Measurements from ENCODE around the gene HPS3. TPM values are rescaled to one million over a fixed set of nuclear protein-coding genes. Genes with fewer than 3 reads are reported as not detected.

The HPS3 gene
- polyA plus RNA-seq, 2 of the 4 experiments (the other 2 are of a cell fraction) = 28.4 to 48.0 TPM

DNA sequence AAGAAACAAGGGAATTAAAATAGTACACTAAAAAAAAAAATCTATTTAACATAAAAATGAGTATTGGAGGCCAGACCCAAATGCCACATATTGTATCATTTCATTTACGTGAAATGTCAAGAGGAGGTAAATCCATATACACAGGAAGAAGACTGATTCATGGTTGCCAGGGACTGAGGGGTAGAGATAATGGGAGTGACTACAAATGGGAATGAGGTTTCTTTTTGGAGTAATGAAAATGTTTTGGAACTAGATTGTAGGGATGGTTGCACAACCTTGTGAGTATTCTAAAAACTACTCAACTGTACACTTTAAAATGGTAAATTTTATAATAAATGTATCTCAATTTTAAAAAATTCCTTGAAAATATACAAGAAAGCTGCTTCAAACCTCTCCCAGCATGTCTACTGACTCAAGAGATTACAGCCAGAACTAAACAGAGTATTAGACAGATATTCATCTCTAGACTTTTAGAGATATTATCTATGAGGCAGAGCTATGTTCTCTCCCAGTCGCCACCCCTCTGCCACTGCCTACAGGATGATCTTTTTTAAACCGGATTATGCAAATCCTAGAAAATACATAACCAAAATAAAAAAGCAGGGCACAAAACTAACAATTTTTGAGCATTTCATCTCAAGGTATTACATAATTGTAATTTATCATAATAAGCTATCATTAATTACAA, 49.3 kb upstream of the HPS3 start:
- ATAC-seq (no peak), FAIRE-seq (no peak), DNase-seq (ENCODE audit: low read depth in 1 of 2, low spot score in 1 of 2) (no peak)
- ChIA-PET CTCF (no interaction called here), POLR2A (no interaction called here)
- Histone ChIP-seq H3K27ac (no peak overlapping the region), H3K4me2 (no peak overlapping the region), H3K9me3 (no peaks in the 10 kb centered on the region), H3K4me3 (no peak overlapping the region), H3K4me1 (peaks cover 15% of the 10 kb centered on the region)
- WGBS (ENCODE audit: missing lambda C conversion rate) = 89% methylated on average over 3 of the region's 3 CpGs
- TF ChIP-seq NPAS2 (CRISPR knock-in tag; IDR thresholded peaks at IDR 0.05; ENCODE audit: borderline replicate concordance) (no peak), KDM1A (IDR thresholded peaks at IDR 0.05; ENCODE audit: low read depth) (no peak), RAD21 (conservative IDR thresholded peaks at IDR 0.05 in 1 of 2, IDR thresholded peaks at IDR 0.05 in 1 of 2) (no peak), CHD2 (IDR thresholded peaks at IDR 0.05; ENCODE audit: low read length, partially characterized antibody) (no peak), EHF (CRISPR knock-in tag; IDR thresholded peaks at IDR 0.05) (no peak), RARB (CRISPR knock-in tag; IDR thresholded peaks at IDR 0.05) (no peak), NR3C1 (IDR thresholded peaks at IDR 0.05) (no peak), ZNF302 (CRISPR knock-in tag; IDR thresholded peaks at IDR 0.05) (no peak), JUNB (IDR thresholded peaks at IDR 0.05) (no peak), MAZ (IDR thresholded peaks at IDR 0.05; ENCODE audit: borderline replicate concordance, low read depth, low read length) (no peak), POLR2A (IDR thresholded peaks at IDR 0.05; ENCODE audit: low read length) (no peak), HOXB5 (CRISPR knock-in tag; IDR thresholded peaks at IDR 0.05) (no peak), EHMT2 (IDR thresholded peaks at IDR 0.05; ENCODE audit: low read depth) (no peak), PHF8 (IDR thresholded peaks at IDR 0.05; ENCODE audit: borderline replicate concordance, low read depth) (no peak), TFCP2L1 (CRISPR knock-in tag; IDR thresholded peaks at IDR 0.05) (no peak)
- TF ChIP-seq, protein P1, sequence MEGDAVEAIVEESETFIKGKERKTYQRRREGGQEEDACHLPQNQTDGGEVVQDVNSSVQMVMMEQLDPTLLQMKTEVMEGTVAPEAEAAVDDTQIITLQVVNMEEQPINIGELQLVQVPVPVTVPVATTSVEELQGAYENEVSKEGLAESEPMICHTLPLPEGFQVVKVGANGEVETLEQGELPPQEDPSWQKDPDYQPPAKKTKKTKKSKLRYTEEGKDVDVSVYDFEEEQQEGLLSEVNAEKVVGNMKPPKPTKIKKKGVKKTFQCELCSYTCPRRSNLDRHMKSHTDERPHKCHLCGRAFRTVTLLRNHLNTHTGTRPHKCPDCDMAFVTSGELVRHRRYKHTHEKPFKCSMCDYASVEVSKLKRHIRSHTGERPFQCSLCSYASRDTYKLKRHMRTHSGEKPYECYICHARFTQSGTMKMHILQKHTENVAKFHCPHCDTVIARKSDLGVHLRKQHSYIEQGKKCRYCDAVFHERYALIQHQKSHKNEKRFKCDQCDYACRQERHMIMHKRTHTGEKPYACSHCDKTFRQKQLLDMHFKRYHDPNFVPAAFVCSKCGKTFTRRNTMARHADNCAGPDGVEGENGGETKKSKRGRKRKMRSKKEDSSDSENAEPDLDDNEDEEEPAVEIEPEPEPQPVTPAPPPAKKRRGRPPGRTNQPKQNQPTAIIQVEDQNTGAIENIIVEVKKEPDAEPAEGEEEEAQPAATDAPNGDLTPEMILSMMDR (IDR thresholded peaks at IDR 0.05) = no peak
- TF ChIP-seq, protein P2, sequence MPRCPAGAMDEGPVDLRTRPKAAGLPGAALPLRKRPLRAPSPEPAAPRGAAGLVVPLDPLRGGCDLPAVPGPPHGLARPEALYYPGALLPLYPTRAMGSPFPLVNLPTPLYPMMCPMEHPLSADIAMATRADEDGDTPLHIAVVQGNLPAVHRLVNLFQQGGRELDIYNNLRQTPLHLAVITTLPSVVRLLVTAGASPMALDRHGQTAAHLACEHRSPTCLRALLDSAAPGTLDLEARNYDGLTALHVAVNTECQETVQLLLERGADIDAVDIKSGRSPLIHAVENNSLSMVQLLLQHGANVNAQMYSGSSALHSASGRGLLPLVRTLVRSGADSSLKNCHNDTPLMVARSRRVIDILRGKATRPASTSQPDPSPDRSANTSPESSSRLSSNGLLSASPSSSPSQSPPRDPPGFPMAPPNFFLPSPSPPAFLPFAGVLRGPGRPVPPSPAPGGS (IDR thresholded peaks at IDR 0.05) = no peak
- TF ChIP-seq, protein P3, sequence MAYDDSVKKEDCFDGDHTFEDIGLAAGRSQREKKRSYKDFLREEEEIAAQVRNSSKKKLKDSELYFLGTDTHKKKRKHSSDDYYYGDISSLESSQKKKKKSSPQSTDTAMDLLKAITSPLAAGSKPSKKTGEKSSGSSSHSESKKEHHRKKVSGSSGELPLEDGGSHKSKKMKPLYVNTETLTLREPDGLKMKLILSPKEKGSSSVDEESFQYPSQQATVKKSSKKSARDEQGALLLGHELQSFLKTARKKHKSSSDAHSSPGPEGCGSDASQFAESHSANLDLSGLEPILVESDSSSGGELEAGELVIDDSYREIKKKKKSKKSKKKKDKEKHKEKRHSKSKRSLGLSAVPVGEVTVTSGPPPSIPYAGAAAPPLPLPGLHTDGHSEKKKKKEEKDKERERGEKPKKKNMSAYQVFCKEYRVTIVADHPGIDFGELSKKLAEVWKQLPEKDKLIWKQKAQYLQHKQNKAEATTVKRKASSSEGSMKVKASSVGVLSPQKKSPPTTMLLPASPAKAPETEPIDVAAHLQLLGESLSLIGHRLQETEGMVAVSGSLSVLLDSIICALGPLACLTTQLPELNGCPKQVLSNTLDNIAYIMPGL (CRISPR knock-in tag; IDR thresholded peaks at IDR 0.05; ENCODE audit: borderline replicate concordance) = no peak

DNA sequence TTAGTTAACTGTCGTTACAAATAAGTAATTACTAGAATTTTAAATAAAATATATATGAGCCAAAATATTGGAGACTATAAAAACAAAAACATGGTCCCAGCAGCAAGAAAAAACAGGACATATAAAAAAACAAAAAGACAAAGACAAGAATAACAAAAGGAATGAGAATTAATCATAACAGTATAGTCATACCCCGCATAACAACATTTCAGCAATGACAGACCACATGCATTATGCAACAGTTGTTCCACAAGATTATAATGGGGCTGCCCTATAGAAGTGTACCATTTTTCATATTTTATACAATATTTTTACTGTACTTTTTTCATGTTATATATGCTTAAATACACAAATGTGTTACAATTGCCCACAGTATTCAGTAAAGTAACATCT, 48.7 kb upstream of the HPS3 start:
- TF ChIP-seq KDM1A (IDR thresholded peaks at IDR 0.05; ENCODE audit: low read depth) = no peak
- TF ChIP-seq CEBPB (IDR thresholded peaks at IDR 0.05) = peak in 1 of 2 experiments; percentile 9; a peak in 1 of 4 replicates
- FAIRE-seq (no peak), DNase-seq (ENCODE audit: low read depth in 1 of 2, low spot score in 1 of 2) (no peak), ATAC-seq (no peak)
- WGBS (ENCODE audit: missing lambda C conversion rate) = 94% methylated on average over 2 of the region's 2 CpGs
- Histone ChIP-seq H3K4me3 (no peak overlapping the region), H3K27ac (no peak overlapping the region), H3K4me1 (peaks cover 16% of the 10 kb centered on the region), H3K4me2 (no peak overlapping the region), H3K9me3 (no peaks in the 10 kb centered on the region)
- ChIA-PET POLR2A (no interaction called here), CTCF (no interaction called here)

DNA sequence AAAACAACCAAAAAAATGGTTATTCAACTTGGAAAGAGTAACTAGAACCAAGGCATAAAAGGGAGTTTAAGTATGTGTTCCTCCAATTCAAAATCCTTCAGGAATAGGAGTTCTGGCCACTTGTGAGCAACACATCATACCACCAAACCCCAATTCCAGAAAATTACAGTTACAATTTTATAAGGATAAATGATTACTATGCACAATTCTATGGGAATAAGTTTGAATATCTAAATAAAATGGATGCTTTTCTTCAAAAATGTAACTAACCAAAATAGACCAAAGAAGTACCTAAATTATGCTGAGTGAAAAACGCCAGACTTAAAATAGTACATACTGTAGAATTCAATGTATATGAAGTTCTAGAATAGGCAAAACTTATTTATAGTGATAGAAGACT, 47.7 kb upstream of the HPS3 start:
- FAIRE-seq = no peak
- no peak overlapping the region for H3K4me3 ChIP-seq

More for the DNA sequence above, 47.7 kb upstream of the HPS3 start:
- peaks cover 16% of the 10 kb centered on the region for H3K4me1 ChIP-seq
- H3K4me2 ChIP-seq = no peak overlapping the region
- H3K9me3 ChIP-seq = 0 out of 3 replicates have a peak, but pooled peaks cover under 1% of the 10 kb centered on the region
- ChIA-PET CTCF (no interaction called here), POLR2A (no interaction called here)
- ATAC-seq (no peak), DNase-seq (ENCODE audit: low read depth in 1 of 2, low spot score in 1 of 2) (no peak)
- no peak for TF ChIP-seq NPAS2 (CRISPR knock-in tag; IDR thresholded peaks at IDR 0.05; ENCODE audit: borderline replicate concordance)
- TF ChIP-seq MAFK (IDR thresholded peaks at IDR 0.05; ENCODE audit: partially characterized antibody) = peak; percentile 68
- no peak for TF ChIP-seq TP53 (CRISPR knock-in tag; IDR thresholded peaks at IDR 0.05)
- TF ChIP-seq HDAC2 (IDR thresholded peaks at IDR 0.05) = no peak
- no peak overlapping the region for H3K27ac ChIP-seq
- 65% methylated on average over 1 of the region's 1 CpG for WGBS (ENCODE audit: missing lambda C conversion rate)
